Measurements from ENCODE around the gene CPNE2.

Gene CPNE2

GRCh38 chr16:57196286-57196685, 103.9 kb downstream of the CPNE2 start:
- DNase-seq (ENCODE audit: low spot score), result no peak

DNA sequence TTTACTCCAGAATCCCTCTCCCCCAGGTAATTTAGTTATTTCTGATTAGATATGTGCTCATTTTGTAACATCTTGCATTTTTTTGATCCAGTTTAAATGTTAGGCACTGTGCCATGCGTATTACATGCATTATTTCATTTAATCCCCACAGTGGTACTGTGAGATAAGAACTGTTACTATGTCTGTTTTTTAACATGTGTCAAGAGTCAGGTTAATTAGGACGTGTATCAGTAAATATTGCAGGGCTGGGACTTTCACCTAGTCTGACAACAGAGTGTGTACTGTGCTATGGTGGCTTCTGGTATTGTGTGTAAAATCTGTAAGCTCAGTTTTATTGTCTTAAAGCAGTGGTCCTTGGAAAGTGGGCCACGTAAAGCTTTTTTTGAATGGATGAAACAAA, 104.4 kb downstream of the CPNE2 start:
- DNase-seq (ENCODE audit: low spot score), result no peak
